HG03571 (cell line): ENCODE results near the gene CAMK2D.

Experiments used
- ATAC-seq: cut with Tn5 transposase; IDR thresholded peaks from one replicate; pipeline ENCODE4 v1.9.1; 2021; ENCODE audit not compliant: unreplicated experiment

The CAMK2D gene

DNA sequence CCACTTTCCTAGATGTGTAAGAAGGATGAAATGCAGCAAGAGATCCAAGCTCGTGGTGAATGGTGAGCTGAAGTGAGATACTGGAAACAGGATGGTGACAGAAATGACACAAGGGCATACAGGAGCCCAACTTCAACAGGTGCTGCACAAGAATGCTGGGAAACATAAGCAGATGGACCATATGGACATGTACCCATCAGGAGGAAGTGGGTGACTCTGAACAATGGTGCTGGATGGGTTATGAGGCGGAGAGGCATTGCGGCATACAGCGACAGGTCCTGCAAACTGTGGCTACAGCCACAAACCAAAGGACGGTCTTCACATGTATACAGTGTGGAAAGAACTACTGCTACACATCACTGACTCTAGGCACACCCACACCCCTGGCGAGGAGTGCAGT lies 265.7 kb downstream of the CAMK2D start:
- no peak for ATAC-seq

DNA sequence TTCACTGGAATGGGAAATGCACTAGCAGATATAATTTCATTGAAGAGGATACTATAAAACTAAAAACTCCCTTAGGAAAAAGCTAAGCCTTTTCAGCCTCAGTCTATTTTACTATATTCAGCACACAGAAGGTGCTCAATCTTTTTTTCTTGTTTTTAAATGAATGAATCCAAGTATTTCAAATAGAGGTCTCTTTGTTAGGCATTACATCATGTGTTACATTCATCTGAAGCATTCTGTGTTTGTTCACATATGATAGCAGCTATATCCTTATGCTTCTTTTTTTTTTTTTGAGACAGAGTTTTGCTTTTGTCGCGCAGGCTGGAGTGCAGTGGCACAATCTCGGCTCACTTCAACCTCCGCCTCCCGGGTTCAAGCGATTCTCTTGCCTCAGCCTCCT lies 278.4 kb downstream of the CAMK2D start:
- no peak for ATAC-seq

DNA sequence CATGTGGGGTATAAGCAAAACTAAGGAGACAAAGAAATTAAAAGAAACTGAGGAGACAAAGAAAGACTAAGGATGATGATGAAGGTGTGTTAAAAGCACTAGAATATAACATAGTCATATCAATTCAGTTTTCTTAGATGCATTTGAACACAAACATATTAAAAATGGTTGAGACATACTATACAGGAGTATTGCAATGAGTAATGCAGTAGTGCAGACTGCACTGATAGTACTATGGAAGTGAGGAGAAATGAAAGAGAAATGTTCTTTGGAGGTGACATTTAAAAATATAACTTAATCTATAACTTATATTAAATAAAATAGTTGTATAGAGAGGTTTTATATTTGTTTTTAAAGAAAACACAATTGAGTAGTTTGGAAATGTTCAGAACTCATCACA lies 279.2 kb downstream of the CAMK2D start:
- ATAC-seq, result no peak

DNA sequence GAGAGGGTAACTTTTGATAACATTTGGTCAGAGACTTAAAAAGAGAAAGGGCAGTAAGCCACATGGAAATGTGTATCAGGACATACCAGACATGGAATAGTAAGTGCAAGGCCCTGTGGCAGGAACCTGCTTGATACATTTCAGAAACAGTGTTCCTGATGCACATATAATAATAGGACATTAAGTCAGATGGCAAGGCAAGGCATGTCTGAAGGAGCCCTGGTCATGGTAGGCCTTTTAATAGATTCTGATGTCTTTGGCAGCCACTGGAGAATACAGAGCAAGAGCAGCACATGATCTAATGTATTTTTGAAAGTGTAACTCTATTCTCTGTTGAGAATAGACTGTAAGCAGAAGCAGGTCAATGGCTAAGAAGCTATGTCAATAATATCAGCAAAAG lies 279.7 kb downstream of the CAMK2D start:
- no peak for ATAC-seq

DNA sequence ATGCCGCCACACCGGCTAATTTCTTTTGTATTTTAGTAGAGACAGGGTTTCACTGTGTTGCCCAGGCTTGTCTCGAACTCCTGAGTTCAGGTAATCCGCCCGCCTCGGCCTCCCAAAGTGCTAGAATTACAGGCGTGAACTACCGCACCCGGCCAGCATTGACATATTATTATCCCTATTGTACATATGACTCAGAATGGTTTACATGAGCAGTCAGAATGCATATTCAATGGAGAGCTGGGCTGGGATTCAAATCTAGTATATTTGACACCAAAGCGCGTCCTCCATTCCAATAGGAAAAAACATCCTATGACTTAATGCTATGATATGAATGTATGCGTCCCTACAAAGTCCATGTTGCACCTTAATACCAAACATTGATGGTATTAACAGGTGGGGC lies 281.4 kb downstream of the CAMK2D start:
- ATAC-seq, result no peak

DNA sequence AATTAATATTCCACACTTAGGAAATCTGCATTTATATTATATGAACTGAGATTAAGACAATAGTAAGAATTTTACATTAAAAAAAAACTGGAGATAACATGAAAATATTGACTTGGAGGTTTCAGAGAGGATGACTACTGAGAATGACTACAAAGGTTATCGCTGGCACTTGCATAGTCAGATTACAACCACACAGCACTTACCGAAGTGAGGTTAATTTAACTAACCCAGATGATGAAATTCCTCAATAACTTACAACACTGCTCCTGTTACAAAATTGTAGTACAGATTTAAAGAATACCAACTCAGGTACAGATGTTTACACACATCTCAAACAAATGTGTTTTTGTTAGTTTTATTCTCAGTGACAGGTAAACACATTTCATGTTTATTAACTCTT lies 283.5 kb downstream of the CAMK2D start:
- ATAC-seq, result no peak

DNA sequence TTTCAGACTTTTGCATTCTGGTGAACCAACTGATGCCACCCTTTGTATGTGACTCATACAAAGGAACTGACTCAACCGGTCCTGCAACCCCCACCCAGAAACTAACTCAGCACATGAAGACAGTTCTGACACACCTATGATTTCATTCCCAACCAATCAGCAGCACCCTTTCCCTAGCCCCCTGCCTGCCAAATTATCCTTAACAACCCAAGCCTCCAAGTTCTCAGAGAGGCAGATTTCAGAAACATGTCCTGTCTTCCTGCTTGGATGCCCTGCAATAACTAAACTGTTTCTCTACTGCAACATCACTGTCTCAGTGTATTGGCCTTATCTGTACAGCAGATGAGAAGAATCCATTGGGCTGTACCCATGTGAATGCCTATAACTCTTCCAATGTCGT lies 284.7 kb downstream of the CAMK2D start:
- no peak for ATAC-seq

DNA sequence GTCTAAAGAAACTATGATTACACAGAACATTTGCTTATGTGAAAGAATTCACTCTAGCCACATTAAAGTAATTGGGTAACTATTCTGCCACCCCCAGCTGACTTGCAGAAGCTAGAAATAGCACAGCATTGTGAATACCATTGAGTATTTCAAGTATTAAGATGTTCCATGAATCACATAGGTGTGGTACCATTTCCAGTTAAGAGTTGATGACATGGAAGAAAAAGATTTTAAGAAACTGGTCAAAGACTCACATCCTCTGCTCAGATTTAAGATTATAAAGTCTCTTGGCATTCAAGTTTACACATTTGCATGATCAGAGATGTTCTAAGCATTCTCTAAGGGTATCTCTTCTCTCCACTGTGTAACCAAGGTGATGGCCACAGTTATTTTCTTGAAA lies 287.5 kb downstream of the CAMK2D start:
- no peak for ATAC-seq

DNA sequence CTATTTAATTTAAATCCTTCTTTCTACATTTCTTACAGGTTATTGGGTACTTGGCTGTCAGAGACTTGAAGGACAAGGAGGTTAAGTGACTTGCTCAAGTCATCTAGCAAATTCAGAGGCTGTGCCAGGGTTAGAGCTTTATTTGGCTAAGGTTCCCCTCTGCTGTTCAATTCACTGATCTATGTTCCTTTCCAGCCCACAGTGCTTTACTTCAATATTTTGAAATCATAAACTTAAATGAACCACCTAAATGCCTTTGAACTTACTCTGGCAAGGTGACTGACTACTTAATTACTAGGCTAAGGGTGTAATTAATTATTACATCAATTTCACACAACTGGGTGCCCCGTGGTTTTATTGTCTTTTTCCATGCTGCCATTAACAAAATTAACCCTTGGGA lies 288.7 kb downstream of the CAMK2D start:
- ATAC-seq, result no peak

DNA sequence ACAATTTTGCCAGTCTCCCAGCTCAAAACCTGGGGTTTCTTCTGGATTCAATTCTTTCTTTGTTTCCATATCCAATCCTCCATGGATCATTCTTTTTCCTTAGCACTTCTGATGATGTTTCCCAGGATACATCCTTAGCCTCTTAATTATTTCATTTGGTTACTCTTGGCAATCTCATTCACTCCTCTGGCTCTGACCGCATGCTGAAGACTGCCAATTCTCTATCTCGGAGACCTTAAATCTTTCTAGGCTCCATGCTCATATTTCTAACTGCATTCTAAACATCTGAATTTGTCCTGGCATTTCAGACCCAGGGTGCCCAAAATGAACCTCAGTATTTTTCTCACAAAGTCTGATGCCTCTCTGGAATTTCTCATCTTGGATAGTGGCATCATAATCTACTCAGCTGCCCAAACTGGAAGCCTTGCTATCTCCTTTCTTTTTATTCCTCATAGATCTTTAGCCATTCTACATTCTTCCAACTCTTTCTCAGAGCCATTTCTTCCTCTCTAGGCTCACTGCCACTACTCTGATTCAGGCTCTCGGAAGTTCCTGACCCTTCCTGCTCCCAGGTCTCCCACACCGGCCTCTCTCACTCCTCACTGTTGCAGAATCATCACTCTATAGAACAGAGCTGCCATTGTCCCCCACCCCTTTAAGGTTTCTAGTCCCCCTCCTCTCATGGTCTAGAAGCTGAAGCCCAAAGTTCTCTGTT lies 290.2 kb downstream of the CAMK2D start:
- ATAC-seq, result no peak

DNA sequence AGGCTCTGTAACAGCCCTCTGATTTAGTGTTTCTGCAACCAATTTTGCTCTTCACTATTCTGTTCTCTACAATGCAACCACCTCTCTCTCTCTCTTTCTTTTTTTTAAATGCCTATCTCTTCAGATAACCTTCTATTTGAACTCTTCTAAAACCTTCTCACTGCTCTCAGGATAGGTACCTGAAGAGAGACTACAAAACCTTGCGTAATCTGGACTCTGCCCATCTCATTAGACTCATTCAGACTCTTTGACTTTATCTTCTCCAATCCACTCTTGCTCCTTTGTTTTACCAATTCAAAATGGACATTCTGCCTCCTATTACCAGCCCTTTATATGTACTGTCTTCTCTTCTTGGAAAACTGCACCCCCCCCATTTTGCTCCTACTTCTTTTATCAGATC lies 291.6 kb downstream of the CAMK2D start:
- no peak for ATAC-seq

DNA sequence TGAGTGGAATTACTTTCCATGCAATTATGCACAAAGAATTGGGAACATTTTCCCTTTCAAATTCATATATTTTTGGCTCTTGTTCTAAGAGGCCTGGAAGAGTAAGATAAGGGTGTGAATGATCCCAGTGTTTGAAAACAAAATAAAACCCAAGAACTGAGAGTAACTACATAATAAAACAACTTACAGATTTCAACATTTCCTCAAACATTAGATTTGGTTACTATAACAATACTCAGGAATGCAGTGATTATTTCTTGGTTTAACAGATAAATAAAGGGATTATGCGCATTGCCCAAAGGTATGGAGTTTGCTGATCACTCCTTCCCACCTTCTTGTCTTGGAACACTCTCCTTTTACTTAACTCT lies 292.5 kb downstream of the CAMK2D start:
- ATAC-seq, result no peak

DNA sequence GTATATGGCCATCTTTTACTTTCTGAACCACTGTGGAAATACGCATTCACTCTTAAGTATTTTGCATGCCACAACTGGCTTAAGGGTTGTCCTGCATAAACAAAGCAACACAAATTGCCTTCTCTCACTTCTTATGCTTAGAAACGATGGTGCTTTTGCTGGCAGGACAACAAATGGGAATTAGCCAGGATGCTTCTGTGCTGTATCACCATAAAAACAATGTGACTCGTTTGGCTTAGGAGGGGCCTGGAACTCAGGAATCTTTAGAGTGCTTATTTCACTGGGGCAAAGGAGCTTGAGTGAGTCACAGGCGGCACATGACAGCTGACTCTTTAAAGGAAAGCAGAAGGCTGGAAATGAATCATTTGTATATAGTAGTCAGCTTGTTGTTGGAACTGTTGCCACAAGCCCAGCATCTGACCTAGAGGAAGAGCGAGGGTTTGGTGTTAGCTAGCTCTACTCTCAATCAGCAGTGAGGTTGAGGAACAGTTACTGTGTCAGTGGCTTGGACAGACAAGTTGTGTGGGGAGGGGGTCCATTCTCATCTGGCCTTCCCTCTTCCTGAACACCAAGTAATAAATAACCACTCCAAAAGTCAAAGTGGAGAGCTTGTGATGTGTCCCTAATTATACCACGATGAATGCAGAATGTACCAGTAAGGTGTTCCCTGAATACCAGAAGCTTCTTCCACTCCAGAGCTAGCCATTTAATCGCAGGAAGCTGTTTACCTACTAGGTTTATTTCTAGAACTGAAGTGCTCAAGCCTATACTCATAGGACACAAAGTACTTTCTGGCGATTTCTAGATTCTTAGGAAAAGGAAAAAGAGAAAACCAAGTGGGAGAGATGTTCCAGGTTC lies 293.1 kb downstream of the CAMK2D start:
- ATAC-seq, result no peak

DNA sequence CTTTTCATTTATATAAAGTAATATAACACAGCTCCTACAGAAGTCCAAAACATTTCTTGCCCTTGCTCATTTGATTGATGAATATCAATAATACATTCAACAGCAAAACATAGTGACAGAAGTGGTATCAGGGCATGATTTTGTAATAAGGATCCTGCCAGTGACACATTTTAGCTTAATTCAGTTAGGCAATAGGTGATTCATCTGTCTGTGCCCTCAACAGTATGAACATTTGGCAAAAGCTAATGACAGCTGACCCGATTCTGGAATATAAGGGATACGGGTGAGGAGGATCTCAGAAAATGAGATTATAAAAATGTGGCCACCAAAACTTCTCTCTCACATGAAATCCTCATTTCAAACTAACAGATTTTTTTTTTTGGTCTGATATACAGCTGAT lies 294.0 kb downstream of the CAMK2D start:
- no peak for ATAC-seq

DNA sequence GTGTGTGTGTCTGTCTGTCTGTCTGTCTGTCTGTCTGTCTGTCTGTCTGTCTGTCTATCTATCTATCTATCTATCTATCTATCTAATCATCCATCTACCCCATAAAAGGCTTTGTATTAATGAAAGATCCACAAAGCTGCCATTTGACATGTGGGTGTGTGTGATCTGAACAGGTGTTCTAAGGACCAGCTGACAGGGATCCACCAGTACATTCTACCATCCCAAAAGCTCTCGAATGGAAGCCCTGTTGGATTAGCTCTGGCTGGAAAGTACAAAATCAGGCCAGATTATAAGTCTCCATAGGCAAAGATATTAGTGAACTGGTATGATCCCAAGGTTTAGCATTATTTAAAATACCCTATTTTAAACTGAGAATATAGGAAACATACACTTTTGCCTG lies 299.3 kb downstream of the CAMK2D start:
- no peak for ATAC-seq

DNA sequence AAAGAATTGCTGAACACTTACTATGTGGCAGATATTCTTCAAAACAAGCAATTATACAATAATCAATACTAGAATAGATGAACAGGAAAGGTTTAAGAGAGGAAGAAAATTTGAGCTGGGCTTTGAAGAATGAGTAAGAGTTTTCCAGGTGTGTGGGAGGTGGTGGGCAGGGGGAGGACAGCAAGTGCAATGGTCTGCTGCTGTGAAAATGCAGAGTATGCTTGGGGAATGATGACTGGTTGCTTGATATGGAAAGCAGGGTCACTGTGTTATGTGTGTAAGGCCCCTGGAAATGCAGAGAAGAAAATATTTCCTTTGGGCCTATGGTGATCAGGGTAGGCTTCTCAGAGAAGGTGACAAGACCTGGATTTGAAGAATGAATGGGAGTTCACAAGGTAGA lies 300.3 kb downstream of the CAMK2D start:
- no peak for ATAC-seq

DNA sequence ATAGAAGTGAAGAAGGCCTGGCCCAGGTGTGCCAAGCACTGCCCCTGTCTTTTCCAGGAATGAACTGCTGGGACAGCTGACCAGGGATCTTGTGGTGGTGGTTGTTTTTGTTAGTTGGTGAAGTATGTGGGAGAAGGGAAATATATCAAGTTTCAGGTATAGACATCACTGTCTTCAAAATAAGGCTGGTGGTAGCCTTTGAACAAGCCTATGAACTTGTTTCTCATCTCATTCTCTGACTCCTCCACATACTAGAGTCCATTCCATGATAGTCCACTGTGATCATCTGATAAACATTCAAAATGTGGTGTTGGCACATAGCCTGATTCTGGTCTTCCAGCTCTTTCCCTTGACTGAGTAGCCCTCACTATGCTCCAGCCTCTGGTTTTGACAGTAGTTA lies 303.7 kb downstream of the CAMK2D start:
- no peak for ATAC-seq

DNA sequence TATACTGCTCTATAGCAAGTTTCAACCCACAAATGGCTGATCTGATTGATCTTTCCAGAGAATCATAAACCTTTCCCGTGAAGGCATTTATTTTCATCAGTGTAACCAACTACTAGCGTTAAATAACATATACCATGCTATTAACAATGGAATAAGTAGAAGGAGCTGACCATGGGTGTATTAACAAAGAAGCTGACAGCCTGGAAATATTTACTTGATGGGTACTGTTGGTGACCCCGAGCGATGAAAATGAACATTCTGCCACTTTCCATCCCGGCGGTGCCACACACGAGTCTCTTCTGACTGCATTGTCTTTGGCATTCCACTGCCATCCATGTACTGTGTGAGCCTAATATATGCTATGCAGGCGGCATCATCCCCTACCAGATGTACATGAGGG lies 304.4 kb downstream of the CAMK2D start:
- no peak for ATAC-seq

DNA sequence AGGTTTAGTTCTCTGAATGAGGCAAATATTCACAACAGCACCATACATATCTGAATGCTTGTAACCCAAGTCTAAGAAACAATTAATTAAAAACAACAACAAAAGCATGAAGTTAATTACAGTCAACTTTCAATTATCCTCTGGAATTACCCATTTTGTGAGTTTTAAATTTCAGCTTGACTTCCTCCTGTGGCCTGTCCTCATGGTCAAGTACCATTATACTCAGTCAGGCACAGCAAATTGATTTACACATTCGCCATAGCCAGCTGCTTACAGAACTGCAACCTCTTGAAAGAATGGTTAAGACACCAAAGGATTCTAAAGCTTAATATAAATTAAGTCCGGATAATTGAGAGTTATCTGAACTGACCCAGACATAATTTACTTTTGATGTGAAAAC lies 306.5 kb downstream of the CAMK2D start:
- no peak for ATAC-seq

DNA sequence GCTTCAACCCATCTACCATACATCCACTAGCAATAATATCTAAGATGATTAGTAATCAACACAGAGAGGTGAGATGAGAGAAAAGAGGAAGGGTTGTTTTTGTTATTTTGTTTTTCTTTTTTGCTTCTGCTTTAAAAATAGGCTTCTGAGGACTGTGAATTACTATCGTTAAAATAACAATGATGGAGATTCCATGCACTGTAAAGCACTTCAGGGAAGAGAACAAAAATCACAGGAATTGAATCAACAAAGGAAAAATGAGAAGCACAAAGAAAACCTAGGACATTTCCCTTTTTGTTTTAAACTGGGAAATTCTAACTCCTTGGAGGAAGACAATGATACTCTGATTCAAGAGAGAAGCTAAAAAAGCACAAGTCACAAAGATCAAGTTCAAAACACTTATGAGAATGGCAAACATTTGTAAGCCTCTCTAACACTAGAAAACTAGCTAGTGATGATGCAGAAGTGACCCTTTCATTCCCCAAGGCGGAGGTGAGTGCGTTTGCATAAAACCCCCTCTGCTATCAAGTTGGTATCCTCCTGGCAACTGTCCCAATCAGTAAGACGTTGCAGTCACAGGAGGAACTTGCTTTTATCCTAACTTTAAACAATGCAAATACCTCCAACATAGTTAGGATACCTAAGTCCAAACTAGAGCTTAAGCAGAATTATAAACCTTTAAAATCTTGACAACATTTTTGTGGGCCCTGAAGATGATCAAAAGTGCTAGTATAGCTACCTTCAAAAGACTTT lies 308.5 kb downstream of the CAMK2D start:
- ATAC-seq, result no peak

DNA sequence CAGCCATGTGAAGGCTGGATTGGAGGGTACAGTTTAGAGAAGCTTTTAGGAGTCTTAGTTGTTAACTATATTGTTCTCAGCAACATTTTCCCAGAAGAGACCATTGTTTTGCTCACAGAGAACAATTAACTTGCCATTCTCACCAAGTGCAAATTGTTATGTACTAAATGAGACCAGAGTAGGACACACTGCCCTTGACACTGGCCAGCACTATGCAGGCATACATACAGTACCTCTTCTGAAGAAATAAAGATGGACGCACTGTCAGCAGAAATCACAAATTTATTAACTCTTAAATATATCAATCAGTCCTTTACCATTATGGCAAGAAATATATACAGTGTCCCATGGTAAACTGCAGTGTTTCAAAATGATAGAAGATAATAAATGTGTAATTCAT lies 309.4 kb downstream of the CAMK2D start:
- no peak for ATAC-seq
